ENCODE measurements around the gene AGBL2.
A peak's percentile ranks its signal among the peaks of the same experiment; 100 is the strongest.

DNA sequence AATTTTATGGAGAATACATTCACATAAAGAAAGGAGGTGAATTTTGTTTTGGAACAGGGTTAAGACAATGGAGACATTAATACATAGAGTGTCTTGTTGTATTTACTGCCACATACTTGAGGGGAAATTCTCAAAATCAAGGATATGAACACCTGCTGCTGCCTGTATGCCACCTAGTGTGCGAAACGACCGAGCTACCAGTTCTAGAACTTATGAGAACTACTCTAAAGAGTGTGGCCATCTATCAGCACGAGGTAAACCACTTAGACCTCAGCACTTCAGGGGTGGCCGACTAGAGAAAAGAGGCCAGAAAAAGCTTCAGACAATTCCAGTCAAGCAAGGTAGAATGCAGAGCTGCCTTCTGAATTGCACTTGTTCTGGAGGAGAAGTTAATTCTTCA, 1.5 kb upstream of the AGBL2 start:
- TF ChIP-seq, protein P1, sequence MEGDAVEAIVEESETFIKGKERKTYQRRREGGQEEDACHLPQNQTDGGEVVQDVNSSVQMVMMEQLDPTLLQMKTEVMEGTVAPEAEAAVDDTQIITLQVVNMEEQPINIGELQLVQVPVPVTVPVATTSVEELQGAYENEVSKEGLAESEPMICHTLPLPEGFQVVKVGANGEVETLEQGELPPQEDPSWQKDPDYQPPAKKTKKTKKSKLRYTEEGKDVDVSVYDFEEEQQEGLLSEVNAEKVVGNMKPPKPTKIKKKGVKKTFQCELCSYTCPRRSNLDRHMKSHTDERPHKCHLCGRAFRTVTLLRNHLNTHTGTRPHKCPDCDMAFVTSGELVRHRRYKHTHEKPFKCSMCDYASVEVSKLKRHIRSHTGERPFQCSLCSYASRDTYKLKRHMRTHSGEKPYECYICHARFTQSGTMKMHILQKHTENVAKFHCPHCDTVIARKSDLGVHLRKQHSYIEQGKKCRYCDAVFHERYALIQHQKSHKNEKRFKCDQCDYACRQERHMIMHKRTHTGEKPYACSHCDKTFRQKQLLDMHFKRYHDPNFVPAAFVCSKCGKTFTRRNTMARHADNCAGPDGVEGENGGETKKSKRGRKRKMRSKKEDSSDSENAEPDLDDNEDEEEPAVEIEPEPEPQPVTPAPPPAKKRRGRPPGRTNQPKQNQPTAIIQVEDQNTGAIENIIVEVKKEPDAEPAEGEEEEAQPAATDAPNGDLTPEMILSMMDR (IDR thresholded peaks at IDR 0.05; ENCODE audit: low read depth, low read length), result peak; percentile 38
- TF ChIP-seq EZH2phosphoT487 (IDR thresholded peaks at IDR 0.05; ENCODE audit: low read depth), result no peak

Measured in OCI-LY3 (cell line).